Measurements from ENCODE around the gene KRTAP13-2. TPM values are rescaled to one million over a fixed set of nuclear protein-coding genes. Genes with fewer than 3 reads are reported as not detected.

The KRTAP13-2 gene
- total RNA-seq (ENCODE audit: unreplicated experiment), result not detected
- long read RNA-seq, result 0 reads

GRCh38 chr21:30372139-30372770 is at the start of gene KRTAP13-2:
KRTAP13-2 (minus strand) TSS chr21:30372271; CDS start chr21:30372213, 58 bp downstream.
- H3K36me3 Mint-ChIP-seq (ENCODE audit: unreplicated experiment), result no peaks in the 10 kb centered on the region
- no peaks in the 10 kb centered on the region for H3K27me3 Mint-ChIP-seq (ENCODE audit: unreplicated experiment)
- no peaks in the 10 kb centered on the region for H3K9me3 Mint-ChIP-seq (ENCODE audit: unreplicated experiment)
- no peak for TF ChIP-seq CTCF (IDR thresholded peaks at IDR 0.05; ENCODE audit: partially characterized antibody, unreplicated experiment)
- no peak within 1 kb of the TSS for H3K4me3 Mint-ChIP-seq (ENCODE audit: unreplicated experiment)
- H3K4me1 Mint-ChIP-seq (ENCODE audit: low read depth, unreplicated experiment), result no peaks in the 10 kb centered on the region
- no peak for DNase-seq
- no peak within 1 kb of the TSS for H3K27ac Mint-ChIP-seq (ENCODE audit: unreplicated experiment)

GRCh38 chr21:30415993-30416392 is 43.9 kb upstream of the KRTAP13-2 start:
- Mint-ChIP-seq H3K4me1 (ENCODE audit: low read depth, unreplicated experiment) (no peaks in the 10 kb centered on the region), H3K27me3 (ENCODE audit: unreplicated experiment) (no peaks in the 10 kb centered on the region), H3K27ac (ENCODE audit: unreplicated experiment) (no peak overlapping the region), H3K4me3 (ENCODE audit: unreplicated experiment) (no peak overlapping the region), H3K9me3 (ENCODE audit: unreplicated experiment) (no peaks in the 10 kb centered on the region), H3K36me3 (ENCODE audit: unreplicated experiment) (no peaks in the 10 kb centered on the region)
- no peak for TF ChIP-seq CTCF (IDR thresholded peaks at IDR 0.05; ENCODE audit: partially characterized antibody, unreplicated experiment)
- no peak for DNase-seq

- peak overlapping the region; percentile 53 for H3K4me3 Mint-ChIP-seq (ENCODE audit: unreplicated experiment)
- no peak overlapping the region for H3K27ac Mint-ChIP-seq (ENCODE audit: unreplicated experiment)
- peak; percentile 54 for DNase-seq
- H3K27me3 Mint-ChIP-seq (ENCODE audit: unreplicated experiment), result no peaks in the 10 kb centered on the region
- no peaks in the 10 kb centered on the region for H3K36me3 Mint-ChIP-seq (ENCODE audit: unreplicated experiment)
- no peaks in the 10 kb centered on the region for H3K9me3 Mint-ChIP-seq (ENCODE audit: unreplicated experiment)
- TF ChIP-seq CTCF (IDR thresholded peaks at IDR 0.05; ENCODE audit: partially characterized antibody, unreplicated experiment), result no peak
- H3K4me1 Mint-ChIP-seq (ENCODE audit: low read depth, unreplicated experiment), result no peaks in the 10 kb centered on the region
Observed at GRCh38 chr21:30408782-30409494, 36.9 kb upstream of the KRTAP13-2 start.

- Mint-ChIP-seq H3K27me3 (ENCODE audit: unreplicated experiment) (no peaks in the 10 kb centered on the region), H3K4me3 (ENCODE audit: unreplicated experiment) (no peak within 1 kb of the TSS), H3K9me3 (ENCODE audit: unreplicated experiment) (no peaks in the 10 kb centered on the region), H3K27ac (ENCODE audit: unreplicated experiment) (no peak within 1 kb of the TSS), H3K36me3 (ENCODE audit: unreplicated experiment) (no peaks in the 10 kb centered on the region), H3K4me1 (ENCODE audit: low read depth, unreplicated experiment) (peaks cover 5% of the 10 kb centered on the region)
- no peak for TF ChIP-seq CTCF (IDR thresholded peaks at IDR 0.05; ENCODE audit: partially characterized antibody, unreplicated experiment)
- no peak for DNase-seq
Observed at GRCh38 chr21:30395731-30396130, 23.7 kb upstream of the KRTAP13-2 start, which contains the start of gene KRTAP13-1. KRTAP13-1 (plus strand) TSS chr21:30396031; CDS start chr21:30396087, 56 bp downstream.

- H3K9me3 Mint-ChIP-seq (ENCODE audit: unreplicated experiment), result no peaks in the 10 kb centered on the region
- H3K27ac Mint-ChIP-seq (ENCODE audit: unreplicated experiment), result no peak overlapping the region
- H3K27me3 Mint-ChIP-seq (ENCODE audit: unreplicated experiment), result peaks cover 3% of the 10 kb centered on the region
- DNase-seq, result no peak
- H3K4me1 Mint-ChIP-seq (ENCODE audit: low read depth, unreplicated experiment), result peaks cover 5% of the 10 kb centered on the region
- no peak overlapping the region for H3K4me3 Mint-ChIP-seq (ENCODE audit: unreplicated experiment)
- TF ChIP-seq CTCF (IDR thresholded peaks at IDR 0.05; ENCODE audit: partially characterized antibody, unreplicated experiment), result no peak
- no peaks in the 10 kb centered on the region for H3K36me3 Mint-ChIP-seq (ENCODE audit: unreplicated experiment)
Observed at GRCh38 chr21:30391492-30392025, 19.5 kb upstream of the KRTAP13-2 start.
